B cell (primary cell): ENCODE data around the gene MRPL4. TPM values are rescaled to one million over a fixed set of nuclear protein-coding genes. Genes with fewer than 3 reads are reported as not detected.

Source experiments
- ATAC-seq: fragments of 200-7000 bp; cut with Tn5 transposase; one replicate; pipeline ENCODE4 v1.10.0; 2021; ENCODE audit warnings: low read depth, mild to moderate bottlenecking, moderate number of reproducible peaks, moderate library complexity
- CTCF ChIA-PET: fragments of 350-600 bp; sonication (Branson Sonifier 250); formaldehyde crosslinking; loops from one replicate; lab custom pipeline; 2021; ENCODE audit warnings: antibody characterized with exemption, inconsistent platforms; lab: Charles Lee
- POLR2A ChIA-PET: fragments of 350-600 bp; sonication (Branson Sonifier 250); formaldehyde crosslinking; loops from one replicate; lab custom pipeline; 2021; ENCODE audit warnings: antibody characterized with exemption; lab: Charles Lee
- DNase-seq: peaks from one replicate; pipeline ENCODE4 v3.0.0; 2013
- H2AFZ ChIP-seq: 2 replicates; pipeline ENCODE4 v1.6.1; 2012; ENCODE audit warnings: mild to moderate bottlenecking, low read depth, low read length; ENCODE audit not compliant: insufficient read depth, poor library complexity, severe bottlenecking
- H3K27ac ChIP-seq, 2 donors: 1 replicate in 1 of 2; 2 replicates in 1 of 2; pipeline ENCODE4 v1.5.1; 2012 to 2013; ENCODE audit warnings: low read length in 2 of 2, mild to moderate bottlenecking in 2 of 2, moderate library complexity in 1 of 2
- H3K27me3 ChIP-seq, 4 experiments: fragments of 200-600 bp in 1 of 4; sonication (generic) in 1 of 4; replicated peaks in 1 of 4; 1 replicate in 2 of 4; 2 replicates in 2 of 4; pipeline versions ENCODE4 v1.6.1 to v1.7.0; 2013 to 2016; ENCODE audit warnings: low read length in 3 of 4, mild to moderate bottlenecking in 2 of 4, mixed read lengths in 1 of 4, moderate library complexity in 1 of 4; ENCODE audit not compliant: insufficient read depth in 4 of 4, control insufficient read depth in 3 of 4; ENCODE audit errors: control extremely low read depth in 1 of 4
- H3K36me3 ChIP-seq, 2 experiments: replicated peaks in 1 of 2; 1 replicate in 1 of 2; 2 replicates in 1 of 2; pipeline versions ENCODE4 v1.6.1 to v1.7.1; 2013; ENCODE audit warnings: low read length in 1 of 2; ENCODE audit not compliant: insufficient read depth in 2 of 2, control insufficient read depth in 1 of 2; ENCODE audit errors: control extremely low read depth in 1 of 2, extremely low read depth in 1 of 2
- H3K4me1 ChIP-seq, 2 donors: fragments of 200-600 bp in 1 of 2; sonication (generic) in 1 of 2; 1 replicate in 1 of 2; 2 replicates in 1 of 2; pipeline versions ENCODE4 v1.5.1 to v1.6.1; 2013 to 2017; ENCODE audit warnings: low read length in 2 of 2; ENCODE audit not compliant: control insufficient read depth in 2 of 2, insufficient read depth in 2 of 2
- H3K4me2 ChIP-seq: replicated peaks from 2 replicates; pipeline ENCODE3; 2012; ENCODE audit warnings: mild to moderate bottlenecking, low read depth, low read length; ENCODE audit not compliant: poor library complexity, severe bottlenecking
- H3K4me3 ChIP-seq, 5 experiments: fragments of 200-600 bp in 1 of 5; sonication (generic) in 1 of 5; 1 replicate in 3 of 5; 2 replicates in 2 of 5; pipeline versions ENCODE4 v1.5.1 to v1.7.0; 2011 to 2016; ENCODE audit warnings: low read length in 4 of 5, mild to moderate bottlenecking in 4 of 5, low read depth in 2 of 5, control low read depth in 1 of 5, moderate library complexity in 1 of 5; ENCODE audit not compliant: insufficient read depth in 1 of 5; ENCODE audit errors: control extremely low read depth in 1 of 5, extremely low read depth in 1 of 5
- H3K79me2 ChIP-seq: fragments of 200-600 bp; sonication (generic); one replicate; pipeline ENCODE4 v1.6.0; 2016; ENCODE audit warnings: low read length; ENCODE audit not compliant: control insufficient read depth, insufficient read depth
- H3K9ac ChIP-seq: fragments of 200-600 bp; sonication (generic); 2 replicates; pipeline ENCODE4 v1.6.1; 2017; ENCODE audit warnings: mild to moderate bottlenecking, low read length, moderate library complexity
- H3K9me3 ChIP-seq, 3 donors: one replicate each; pipeline versions ENCODE4 v1.6.1 to v1.7.1; 2013; ENCODE audit warnings: low read length in 2 of 3; ENCODE audit not compliant: control insufficient read depth in 2 of 3, insufficient read depth in 1 of 3; ENCODE audit errors: control extremely low read depth in 1 of 3
- H4K20me1 ChIP-seq: 2 replicates; pipeline ENCODE4 v1.6.0; 2012; ENCODE audit warnings: mild to moderate bottlenecking, low read length; ENCODE audit not compliant: insufficient read depth, control insufficient read depth, poor library complexity, severe bottlenecking
- H3K27ac Mint-ChIP-seq: one replicate; pipeline ENCODE4 v1.8.0; 2021; ENCODE audit warnings: mixed read lengths
- H3K27me3 Mint-ChIP-seq: one replicate; pipeline ENCODE4 v1.8.0; 2021; ENCODE audit warnings: mixed read lengths
- H3K4me1 Mint-ChIP-seq: one replicate; pipeline ENCODE4 v1.8.0; 2021; ENCODE audit warnings: mixed read lengths
- H3K4me3 Mint-ChIP-seq: one replicate; pipeline ENCODE4 v1.8.0; 2021; ENCODE audit warnings: mixed read lengths
- H3K9me3 Mint-ChIP-seq: one replicate; pipeline ENCODE4 v1.8.0; 2022; ENCODE audit warnings: mixed read lengths; ENCODE audit not compliant: insufficient read depth
- CTCF ChIP-seq: fragments of 200-600 bp; IDR thresholded peaks from one replicate; pipeline ENCODE4 v1.8.0; 2022; ENCODE audit warnings: antibody characterized with exemption, mild to moderate bottlenecking
- EZH2 ChIP-seq: IDR thresholded peaks from 2 replicates; pipeline ENCODE4 v1.6.1; 2012; ENCODE audit warnings: borderline replicate concordance, low read depth, mild to moderate bottlenecking, moderate library complexity, low read length; ENCODE audit not compliant: insufficient read depth, poor library complexity, severe bottlenecking
- WGBS: methylation state at CpG from one replicate; pipeline ENCODE4 v1.1.5; 2013; ENCODE audit warnings: missing lambda C conversion rate; ENCODE audit not compliant: insufficient coverage; 5-methylcytosine and 5-hydroxymethylcytosine counted together
- intact Hi-C: fragments of 100-400 bp; cut with micrococcal nuclease; formaldehyde crosslinking; loops from one replicate; pipeline ENCODE4 v1.10.0; 2022
- polyA plus RNA-seq: library from polyadenylated mRNA; depleted of rRNA; stranded (reverse); fragments of >200 nt; gene quantifications from 2 replicates; pipeline ENCODE4 v1.2.3, GENCODE V29; 2012
- total RNA-seq, 2 donors: library from RNA; stranded (reverse); fragments of 120-200 nt in 1 of 2; gene quantifications; 1 replicate in 1 of 2; 2 replicates in 1 of 2; pipeline versions ENCODE4 v1.2.3 to v1.2.4, GENCODE V29; 2013 to 2022

The MRPL4 gene
- total and polyA plus RNA-seq, 2 donors (not counting 1 experiment from before 2014, with no cell fraction given): 39.8 to 81.1 TPM

DNA sequence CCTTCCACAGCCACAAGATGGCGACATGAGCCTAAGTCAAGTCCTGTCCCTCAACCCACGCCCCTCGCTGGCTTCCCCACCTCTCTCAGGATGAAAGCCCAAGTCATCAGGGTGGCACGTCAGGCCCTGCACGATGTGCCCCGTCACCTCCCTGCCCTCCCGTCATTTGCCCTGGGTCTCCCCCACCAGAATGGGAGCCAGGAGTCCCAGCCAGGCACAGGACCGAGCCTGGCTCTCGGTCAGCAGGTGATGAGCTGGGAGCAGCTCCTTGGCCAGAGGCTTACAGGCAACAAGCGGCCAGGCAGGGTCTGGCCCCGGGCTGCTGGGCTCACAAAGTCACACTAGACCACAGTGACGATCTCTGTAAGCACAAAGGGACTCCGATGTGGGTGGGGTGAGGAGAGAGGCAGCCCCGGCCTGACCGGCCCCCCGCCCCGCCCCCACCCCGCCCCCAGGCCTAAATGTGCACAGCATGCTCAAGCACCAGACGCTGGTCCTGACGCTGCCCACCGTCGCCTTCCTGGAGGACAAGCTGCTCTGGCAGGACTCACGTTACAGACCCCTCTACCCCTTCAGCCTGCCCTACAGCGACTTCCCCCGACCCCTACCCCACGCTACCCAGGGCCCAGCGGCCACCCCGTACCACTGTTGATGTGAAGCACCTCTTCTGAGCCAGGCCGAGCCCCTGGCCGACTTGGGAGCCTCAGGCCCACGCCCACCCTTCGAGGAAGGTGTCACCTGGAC, 7.3 kb downstream of the MRPL4 start:
- H3K4me2 ChIP-seq: no peak overlapping the region
- no peak overlapping the region for H3K27ac Mint-ChIP-seq

More for the DNA sequence above, 7.3 kb downstream of the MRPL4 start:
- Mint-ChIP-seq H3K4me3 (no peak overlapping the region), H3K9me3 (no peaks in the 10 kb centered on the region), H3K4me1 (no peaks in the 10 kb centered on the region), H3K27me3 (no peaks in the 10 kb centered on the region)
- intact Hi-C loops: loop anchor here (1.0 kb wide), 1 partner anchor 130 kb away; no protein-coding TSS in a partner anchor
- TF ChIP-seq CTCF (peak; percentile 80), EZH2 (no peak)
- peak; percentile 89 for ATAC-seq
- no peak overlapping the region for H3K4me3 ChIP-seq
- no peaks in the 10 kb centered on the region for H3K27me3 ChIP-seq
- peak; percentile 90 for DNase-seq
- H3K36me3 ChIP-seq: peaks cover 0 to 34% of the 10 kb centered on the region in 2 experiments
- CTCF ChIA-PET: interaction anchor here (0.6 to 7.9 kb wide), 46 partner anchors 9 to 337 kb away, joined by 3 to 268 read pairs (median 4); partner anchors contain the start of genes CDC37, DNMT1, ICAM1 and ICAM4
- peaks cover 0 to 3% of the 10 kb centered on the region in 2 donors for H3K4me1 ChIP-seq
- no peak overlapping the region for H3K9ac ChIP-seq
- no peaks in the 10 kb centered on the region for H4K20me1 ChIP-seq
- no peak overlapping the region for H3K27ac ChIP-seq
- no peak overlapping the region for H2AFZ ChIP-seq
- H3K79me2 ChIP-seq: no peaks in the 10 kb centered on the region
- no peaks in the 10 kb centered on the region for H3K9me3 ChIP-seq
- 69% methylated on average over 22 of the region's 32 CpGs for WGBS
- POLR2A ChIA-PET: interaction anchor here (0.6 to 1.0 kb wide), 8 partner anchors 11 to 153 kb away, joined by 3 to 15 read pairs (median 4); partner anchors contain the start of genes CDC37, ICAM1 and PPAN
